Measurements from ENCODE around the gene LRMDA. TPM values are rescaled to one million over a fixed set of nuclear protein-coding genes. Genes with fewer than 3 reads are reported as not detected.

The LRMDA gene
- total RNA-seq, 1 experiment from 2014 or later, result 1.2 TPM

- Histone ChIP-seq H3K4me1 (ENCODE audit: insufficient read depth, low read length) (peaks cover 10% of the 10 kb centered on the region), H3K4me2 (ENCODE audit: low read length) (no peak overlapping the region), H3K9me2 (replicated peaks; ENCODE audit: low read length) (0 out of 2 replicates have a peak, but pooled peaks cover 2% of the 10 kb centered on the region), H3K27me3 (ENCODE audit: low read length) (peaks cover 38% of the 10 kb centered on the region), H3F3A (ENCODE audit: low read length, unreplicated experiment) (no peaks in the 10 kb centered on the region), H3K4me3 (ENCODE audit: low read length) (no peak overlapping the region), H3K9ac (ENCODE audit: low read length) (no peak overlapping the region), H4K20me1 (ENCODE audit: low read length) (no peaks in the 10 kb centered on the region), H3K36me3 (ENCODE audit: low read depth, low read length) (no peaks in the 10 kb centered on the region), H2AFZ (ENCODE audit: low read length) (no peak overlapping the region), H3K9me3 (ENCODE audit: low read length) (no peaks in the 10 kb centered on the region), H3K79me2 (ENCODE audit: low read length) (no peaks in the 10 kb centered on the region), H3K27ac (ENCODE audit: low read length) (no peak overlapping the region)
- ChIA-PET POLR2A (ENCODE audit: unreplicated experiment) (no interaction called here), CTCF (no interaction called here)
- DNase-seq (no peak), ATAC-seq (no peak)
- intact Hi-C loops (cut with micrococcal nuclease), result no loop called here
- no TSS peak for BruUV-seq (replicated peaks)
- TF ChIP-seq CTCF (conservative IDR thresholded peaks at IDR 0.05; ENCODE audit: low read depth, low read length), result no peak
- TF ChIP-seq EZH2phosphoT487 (IDR thresholded peaks at IDR 0.05; ENCODE audit: borderline replicate concordance, low read length), result 0 out of 2 replicates have a peak, but pooled peaks have one; percentile 13
- no peak for TF ChIP-seq EZH2 (IDR thresholded peaks at IDR 0.05; ENCODE audit: low read length, unreplicated experiment)
Observed at GRCh38 chr10:76022366-76022765, 590.9 kb downstream of the LRMDA start.

- Histone ChIP-seq H3F3A (ENCODE audit: low read length, unreplicated experiment) (no peaks in the 10 kb centered on the region), H3K79me2 (ENCODE audit: low read length) (no peaks in the 10 kb centered on the region), H3K4me3 (ENCODE audit: low read length) (no peak overlapping the region), H3K9ac (ENCODE audit: low read length) (no peak overlapping the region), H3K9me2 (replicated peaks; ENCODE audit: low read length) (0 out of 2 replicates have a peak, but pooled peaks cover 2% of the 10 kb centered on the region), H3K4me1 (ENCODE audit: insufficient read depth, low read length) (peaks cover 10% of the 10 kb centered on the region), H3K27me3 (ENCODE audit: low read length) (peaks cover 33% of the 10 kb centered on the region), H3K4me2 (ENCODE audit: low read length) (no peak overlapping the region), H3K36me3 (ENCODE audit: low read depth, low read length) (no peaks in the 10 kb centered on the region), H3K27ac (ENCODE audit: low read length) (no peak overlapping the region), H4K20me1 (ENCODE audit: low read length) (no peaks in the 10 kb centered on the region), H2AFZ (ENCODE audit: low read length) (no peak overlapping the region), H3K9me3 (ENCODE audit: low read length) (no peaks in the 10 kb centered on the region)
- intact Hi-C loops (cut with micrococcal nuclease), result no loop called here
- TF ChIP-seq EZH2phosphoT487 (IDR thresholded peaks at IDR 0.05; ENCODE audit: borderline replicate concordance, low read length) (no peak), EZH2 (IDR thresholded peaks at IDR 0.05; ENCODE audit: low read length, unreplicated experiment) (no peak), CTCF (conservative IDR thresholded peaks at IDR 0.05; ENCODE audit: low read depth, low read length) (no peak)
- no peak for DNase-seq
- ChIA-PET POLR2A (ENCODE audit: unreplicated experiment) (interaction anchor here (0.6 kb wide), 2 partner anchors 63 to 112 kb away, joined by 4 to 7 read pairs; no protein-coding TSS in a partner anchor), CTCF (no interaction called here)
- BruUV-seq (replicated peaks), result no TSS peak
- ATAC-seq, result no peak
Observed at GRCh38 chr10:76023007-76023406, 591.6 kb downstream of the LRMDA start.

- Histone ChIP-seq H2AFZ (ENCODE audit: low read length) (no peak overlapping the region), H3K4me2 (ENCODE audit: low read length) (no peak overlapping the region), H3F3A (ENCODE audit: low read length, unreplicated experiment) (no peaks in the 10 kb centered on the region), H3K36me3 (ENCODE audit: low read depth, low read length) (no peaks in the 10 kb centered on the region), H3K79me2 (ENCODE audit: low read length) (no peaks in the 10 kb centered on the region), H3K4me3 (ENCODE audit: low read length) (no peak overlapping the region), H3K9me3 (ENCODE audit: low read length) (no peaks in the 10 kb centered on the region), H3K9ac (ENCODE audit: low read length) (no peak overlapping the region), H3K4me1 (ENCODE audit: insufficient read depth, low read length) (peaks cover 10% of the 10 kb centered on the region), H3K27me3 (ENCODE audit: low read length) (peaks cover 20% of the 10 kb centered on the region), H4K20me1 (ENCODE audit: low read length) (no peaks in the 10 kb centered on the region), H3K9me2 (replicated peaks; ENCODE audit: low read length) (0 out of 2 replicates have a peak, but pooled peaks cover 2% of the 10 kb centered on the region), H3K27ac (ENCODE audit: low read length) (no peak overlapping the region)
- no peak for DNase-seq
- intact Hi-C loops (cut with micrococcal nuclease), result no loop called here
- TF ChIP-seq EZH2 (IDR thresholded peaks at IDR 0.05; ENCODE audit: low read length, unreplicated experiment) (no peak), CTCF (conservative IDR thresholded peaks at IDR 0.05; ENCODE audit: low read depth, low read length) (no peak), EZH2phosphoT487 (IDR thresholded peaks at IDR 0.05; ENCODE audit: borderline replicate concordance, low read length) (no peak)
- POLR2A ChIA-PET (ENCODE audit: unreplicated experiment), result interaction anchor here (0.7 kb wide), 1 partner anchor 14 kb away, joined by 3 read pairs; no protein-coding TSS in a partner anchor
- CTCF ChIA-PET, result no interaction called here
- no peak for ATAC-seq
- BruUV-seq (replicated peaks), result no TSS peak
Observed at GRCh38 chr10:76024460-76025123, 593.2 kb downstream of the LRMDA start.
